HG03045 (cell line): ENCODE data around the gene TPTE.
"Not testable (repeated sequence)": the region's sequence is repeated elsewhere in the genome, so short reads cannot be mapped to it uniquely, and the experiment has no call there.

ENCODE experiments used
- ATAC-seq: cut with Tn5 transposase; IDR thresholded peaks from one replicate; pipeline ENCODE4 v1.9.1; 2021; ENCODE audit warnings: mild to moderate bottlenecking, moderate library complexity; ENCODE audit not compliant: unreplicated experiment

TPTE gene

GRCh38 chr21:10521091-10521598, at the start of gene TPTE:
Gene TPTE (plus strand): TSS chr21:10521583. CDS start chr21:10538724, 17,141 bp downstream.
- ATAC-seq, result no peak

GRCh38 chr21:10471999-10472398, 49.4 kb upstream of the TPTE start:
- not testable (repeated sequence) for ATAC-seq

- not testable (repeated sequence) for ATAC-seq
Measured at GRCh38 chr21:10477794-10478193, 43.6 kb upstream of the TPTE start.

GRCh38 chr21:10479875-10480274, 41.5 kb upstream of the TPTE start:
- ATAC-seq, result not testable (repeated sequence)

- ATAC-seq, result not testable (repeated sequence)
Measured at GRCh38 chr21:10484864-10485263, 36.5 kb upstream of the TPTE start.

- ATAC-seq, result not testable (repeated sequence)
Measured at GRCh38 chr21:10490453-10490852, 30.9 kb upstream of the TPTE start.

- no peak for ATAC-seq
Measured at GRCh38 chr21:10511116-10511515, 10.3 kb upstream of the TPTE start.

- ATAC-seq, result not testable (repeated sequence)
Measured at GRCh38 chr21:10516889-10517288, 4.5 kb upstream of the TPTE start.

GRCh38 chr21:10517904-10518303, 3.5 kb upstream of the TPTE start:
- ATAC-seq, result not testable (repeated sequence)

- not testable (repeated sequence) for ATAC-seq
Measured at GRCh38 chr21:10521835-10522500, 585 bp downstream of the TPTE start.

GRCh38 chr21:10539956-10540355, 18.6 kb downstream of the TPTE start:
- no peak for ATAC-seq

GRCh38 chr21:10544376-10544775, 23.0 kb downstream of the TPTE start:
- ATAC-seq, result not testable (repeated sequence)

- not testable (repeated sequence) for ATAC-seq
Measured at GRCh38 chr21:10547868-10548267, 26.5 kb downstream of the TPTE start.

- ATAC-seq, result not testable (repeated sequence)
Measured at GRCh38 chr21:10548331-10548954, 27.1 kb downstream of the TPTE start.

- ATAC-seq, result not testable (repeated sequence)
Measured at GRCh38 chr21:10570803-10571202, 49.4 kb downstream of the TPTE start.

GRCh38 chr21:10574531-10575310, 53.3 kb downstream of the TPTE start:
- not testable (repeated sequence) for ATAC-seq

- no peak for ATAC-seq
Measured at GRCh38 chr21:10575311-10575667, 53.9 kb downstream of the TPTE start.

- ATAC-seq, result not testable (repeated sequence)
Measured at GRCh38 chr21:10578910-10579309, 57.5 kb downstream of the TPTE start.

- ATAC-seq, result not testable (repeated sequence)
Measured at GRCh38 chr21:10589115-10589514, 67.7 kb downstream of the TPTE start.

GRCh38 chr21:10607074-10607473, 85.7 kb downstream of the TPTE start:
- ATAC-seq, result not testable (repeated sequence)

- not testable (repeated sequence) for ATAC-seq
Measured at GRCh38 chr21:10614285-10614684, 92.9 kb downstream of the TPTE start.
